HepG2 (cell line): ENCODE data around the gene ELP5. TPM values are rescaled to one million over a fixed set of nuclear protein-coding genes. Genes with fewer than 3 reads are reported as not detected.

Experiments
- AGO1 ChIP-seq: fragments of 200-400 bp; formaldehyde crosslinking; IDR thresholded peaks from 2 replicates; pipeline ENCODE4 v1.6.1; 2017; ENCODE audit warnings: mild to moderate bottlenecking, low read depth, low read length, moderate library complexity; ENCODE audit not compliant: poor library complexity, severe bottlenecking
- ARHGAP35 ChIP-seq: sonication (generic); formaldehyde crosslinking; IDR thresholded peaks from 2 replicates; pipeline ENCODE4 v1.9.0; 2022; ENCODE audit warnings: mild to moderate bottlenecking, inconsistent platforms, moderate library complexity, missing genetic modification reagents, borderline replicate concordance
- MEF2D ChIP-seq: sonication (generic); formaldehyde crosslinking; IDR thresholded peaks from 2 replicates; pipeline ENCODE4 v1.5.1; 2020; ENCODE audit warnings: mild to moderate bottlenecking, missing genetic modification reagents
- PITX1 ChIP-seq: sonication (generic); formaldehyde crosslinking; IDR thresholded peaks from 2 replicates; pipeline ENCODE4 v1.5.1; 2020; ENCODE audit warnings: mild to moderate bottlenecking, missing genetic modification reagents
- REPIN1 ChIP-seq: sonication (generic); formaldehyde crosslinking; IDR thresholded peaks from 2 replicates; pipeline ENCODE4 v1.8.0; 2022; ENCODE audit warnings: missing genetic modification reagents, low read depth, mild to moderate bottlenecking, borderline replicate concordance
- SP140L ChIP-seq: sonication (generic); formaldehyde crosslinking; IDR thresholded peaks from 2 replicates; pipeline ENCODE4 v1.4.0; 2020; ENCODE audit warnings: missing genetic modification reagents, borderline replicate concordance
- ZFAT ChIP-seq: sonication (generic); formaldehyde crosslinking; conservative IDR thresholded peaks from 2 replicates; pipeline ENCODE4 v1.8.1; 2023; ENCODE audit warnings: missing genetic modification reagents, inconsistent platforms
- ZFP90 ChIP-seq: sonication (generic); formaldehyde crosslinking; IDR thresholded peaks from 2 replicates; pipeline ENCODE4 v1.8.0; 2022; ENCODE audit warnings: missing genetic modification reagents, mild to moderate bottlenecking, inconsistent platforms, borderline replicate concordance
- ZNF232 ChIP-seq: sonication (generic); formaldehyde crosslinking; IDR thresholded peaks from 2 replicates; pipeline ENCODE4 v1.4.0; 2020; ENCODE audit warnings: missing genetic modification reagents, borderline replicate concordance
- ZNF501 ChIP-seq: sonication (generic); formaldehyde crosslinking; IDR thresholded peaks from 2 replicates; pipeline ENCODE4 v1.5.1; 2020; ENCODE audit warnings: mild to moderate bottlenecking, moderate library complexity, missing genetic modification reagents
- ZNF546 ChIP-seq: sonication (generic); formaldehyde crosslinking; conservative IDR thresholded peaks from 2 replicates; pipeline ENCODE4 v1.8.1; 2023; ENCODE audit warnings: mild to moderate bottlenecking, missing genetic modification reagents
- ZNF83 ChIP-seq: sonication (generic); formaldehyde crosslinking; IDR thresholded peaks from 2 replicates; pipeline ENCODE4 v1.4.0; 2020; ENCODE audit warnings: missing genetic modification reagents, mild to moderate bottlenecking, borderline replicate concordance
- polyA plus RNA-seq, 8 experiments: library from polyadenylated mRNA; depleted of rRNA in 3 of 8; stranded (reverse) in 7 of 8; unstranded in 1 of 8; fragments of >200 nt; fragmentation: Illumina TruSeq in 4 of 8; extraction: Trizol in 4 of 8; gene quantifications; 2 replicates each; pipeline versions ENCODE4 v1.2.1 to v1.2.3, GENCODE V29; 2011 to 2016; ENCODE audit warnings: low read depth in 4 of 8, missing spikeins in 1 of 8, mixed read lengths in 1 of 8; ENCODE audit not compliant: insufficient read depth in 1 of 8
- total RNA-seq, 5 experiments: library from RNA; depleted of rRNA; stranded (reverse); fragments of >200 nt; fragmentation: Illumina TruSeq; extraction: Trizol; gene quantifications; 2 replicates each; pipeline ENCODE4 v1.2.3, GENCODE V29; 2016; ENCODE audit warnings: low read depth in 1 of 5
- TF ChIP-seq, protein P1 (sequence below): sonication (generic); formaldehyde crosslinking; IDR thresholded peaks from 2 replicates; pipeline ENCODE4 v1.4.0; 2020; ENCODE audit warnings: missing genetic modification reagents
- TF ChIP-seq, protein P2 (sequence below): IDR thresholded peaks from 2 replicates; pipeline ENCODE4 v1.6.1; 2018; ENCODE audit warnings: missing genetic modification reagents, mild to moderate bottlenecking, missing compliant biosample characterization
- TF ChIP-seq, protein P3 (sequence below): sonication (generic); formaldehyde crosslinking; IDR thresholded peaks from 2 replicates; pipeline ENCODE4 v1.5.1; 2020; ENCODE audit warnings: missing genetic modification reagents, mild to moderate bottlenecking, borderline replicate concordance
- TF ChIP-seq, protein P4 (sequence below): sonication (generic); formaldehyde crosslinking; IDR thresholded peaks from 2 replicates; pipeline ENCODE4 v1.8.1; 2023; ENCODE audit warnings: mild to moderate bottlenecking, missing genetic modification reagents
- TF ChIP-seq, protein P5 (sequence below): sonication (generic); formaldehyde crosslinking; IDR thresholded peaks from 2 replicates; pipeline ENCODE4 v1.9.0; 2021; ENCODE audit warnings: missing genetic modification reagents, mild to moderate bottlenecking, borderline replicate concordance

Gene ELP5
- total and polyA plus RNA-seq, 2 of the 13 experiments (the other 11 are each of a cell fraction or from before 2014, with no cell fraction given), result 67.6 to 69.8 TPM

DNA sequence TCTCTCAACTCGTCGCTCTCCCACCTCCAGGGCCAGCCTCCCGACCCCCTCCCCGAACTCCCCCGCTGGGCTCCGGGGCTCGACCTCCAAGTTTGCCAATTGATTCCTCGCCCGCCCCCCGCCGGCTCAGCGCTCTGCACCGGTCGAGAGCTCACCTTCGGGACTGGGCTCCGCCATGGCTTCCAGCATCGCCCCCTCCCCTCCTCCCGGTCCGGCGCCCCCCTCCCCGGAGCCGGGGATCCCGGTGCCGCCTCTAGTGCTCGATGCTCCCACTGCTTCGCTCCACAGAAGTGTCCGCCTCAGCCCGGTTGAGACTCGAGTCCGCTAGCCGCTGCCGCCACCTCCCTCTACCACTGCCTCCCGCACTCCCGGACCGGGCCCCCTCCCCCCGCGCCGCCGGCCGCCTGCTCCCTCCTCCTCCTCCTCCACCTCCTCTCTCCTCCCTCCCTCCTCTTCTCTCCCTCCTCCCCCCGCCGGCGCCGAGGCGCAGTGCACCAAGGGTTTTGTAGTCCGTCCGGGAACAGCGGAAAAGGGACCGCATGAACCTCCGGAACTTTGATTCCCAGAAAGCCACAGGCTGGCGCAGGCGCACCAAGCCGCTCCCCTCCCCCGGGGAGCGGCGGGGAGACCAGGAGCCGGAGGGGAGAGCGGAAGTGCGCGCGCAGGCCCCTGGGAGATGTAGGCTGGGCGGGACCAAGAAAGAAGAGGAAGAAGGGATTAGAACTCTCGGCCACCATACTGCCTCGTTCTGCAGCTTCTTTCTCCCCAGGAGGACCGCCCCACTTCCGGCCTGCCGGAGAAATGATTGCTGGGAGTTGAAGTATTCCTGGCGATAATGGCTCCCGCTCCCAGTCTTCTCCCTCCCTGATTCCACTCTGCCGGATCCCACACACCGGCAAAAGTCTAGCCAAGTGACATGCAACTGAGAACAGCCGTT is 12.7 kb upstream of the ELP5 start, which contains the start of gene PHF23 (continued):
- peak; percentile 87; the same call in 1 of the 2 replicates for TF ChIP-seq ZNF501 (CRISPR knock-in tag)
- TF ChIP-seq ZFP90, result peak; percentile 14; the same call in 1 of the 2 replicates
- peak; percentile 65; the same call in 1 of the 2 replicates for TF ChIP-seq REPIN1 (CRISPR knock-in tag)
- TF ChIP-seq ZNF83, result no peak
- no peak for TF ChIP-seq SP140L (CRISPR knock-in tag)
- TF ChIP-seq ZFAT (CRISPR knock-in tag), result no peak
- TF ChIP-seq, protein P1, sequence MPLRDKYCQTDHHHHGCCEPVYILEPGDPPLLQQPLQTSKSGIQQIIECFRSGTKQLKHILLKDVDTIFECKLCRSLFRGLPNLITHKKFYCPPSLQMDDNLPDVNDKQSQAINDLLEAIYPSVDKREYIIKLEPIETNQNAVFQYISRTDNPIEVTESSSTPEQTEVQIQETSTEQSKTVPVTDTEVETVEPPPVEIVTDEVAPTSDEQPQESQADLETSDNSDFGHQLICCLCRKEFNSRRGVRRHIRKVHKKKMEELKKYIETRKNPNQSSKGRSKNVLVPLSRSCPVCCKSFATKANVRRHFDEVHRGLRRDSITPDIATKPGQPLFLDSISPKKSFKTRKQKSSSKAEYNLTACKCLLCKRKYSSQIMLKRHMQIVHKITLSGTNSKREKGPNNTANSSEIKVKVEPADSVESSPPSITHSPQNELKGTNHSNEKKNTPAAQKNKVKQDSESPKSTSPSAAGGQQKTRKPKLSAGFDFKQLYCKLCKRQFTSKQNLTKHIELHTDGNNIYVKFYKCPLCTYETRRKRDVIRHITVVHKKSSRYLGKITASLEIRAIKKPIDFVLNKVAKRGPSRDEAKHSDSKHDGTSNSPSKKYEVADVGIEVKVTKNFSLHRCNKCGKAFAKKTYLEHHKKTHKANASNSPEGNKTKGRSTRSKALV (CRISPR knock-in tag), result 0 out of 2 replicates have a peak, but pooled peaks have one; percentile 21
- peak; percentile 95 for TF ChIP-seq AGO1
- TF ChIP-seq, protein P2, sequence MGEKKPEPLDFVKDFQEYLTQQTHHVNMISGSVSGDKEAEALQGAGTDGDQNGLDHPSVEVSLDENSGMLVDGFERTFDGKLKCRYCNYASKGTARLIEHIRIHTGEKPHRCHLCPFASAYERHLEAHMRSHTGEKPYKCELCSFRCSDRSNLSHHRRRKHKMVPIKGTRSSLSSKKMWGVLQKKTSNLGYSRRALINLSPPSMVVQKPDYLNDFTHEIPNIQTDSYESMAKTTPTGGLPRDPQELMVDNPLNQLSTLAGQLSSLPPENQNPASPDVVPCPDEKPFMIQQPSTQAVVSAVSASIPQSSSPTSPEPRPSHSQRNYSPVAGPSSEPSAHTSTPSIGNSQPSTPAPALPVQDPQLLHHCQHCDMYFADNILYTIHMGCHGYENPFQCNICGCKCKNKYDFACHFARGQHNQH (CRISPR knock-in tag), result no peak
- peak; percentile 94 for TF ChIP-seq PITX1 (CRISPR knock-in tag)
- peak; percentile 24; the same call in 1 of the 2 replicates for TF ChIP-seq ARHGAP35 (CRISPR knock-in tag)
- TF ChIP-seq, protein P3, sequence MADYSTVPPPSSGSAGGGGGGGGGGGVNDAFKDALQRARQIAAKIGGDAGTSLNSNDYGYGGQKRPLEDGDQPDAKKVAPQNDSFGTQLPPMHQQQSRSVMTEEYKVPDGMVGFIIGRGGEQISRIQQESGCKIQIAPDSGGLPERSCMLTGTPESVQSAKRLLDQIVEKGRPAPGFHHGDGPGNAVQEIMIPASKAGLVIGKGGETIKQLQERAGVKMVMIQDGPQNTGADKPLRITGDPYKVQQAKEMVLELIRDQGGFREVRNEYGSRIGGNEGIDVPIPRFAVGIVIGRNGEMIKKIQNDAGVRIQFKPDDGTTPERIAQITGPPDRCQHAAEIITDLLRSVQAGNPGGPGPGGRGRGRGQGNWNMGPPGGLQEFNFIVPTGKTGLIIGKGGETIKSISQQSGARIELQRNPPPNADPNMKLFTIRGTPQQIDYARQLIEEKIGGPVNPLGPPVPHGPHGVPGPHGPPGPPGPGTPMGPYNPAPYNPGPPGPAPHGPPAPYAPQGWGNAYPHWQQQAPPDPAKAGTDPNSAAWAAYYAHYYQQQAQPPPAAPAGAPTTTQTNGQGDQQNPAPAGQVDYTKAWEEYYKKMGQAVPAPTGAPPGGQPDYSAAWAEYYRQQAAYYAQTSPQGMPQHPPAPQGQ, result no peak
- TF ChIP-seq, protein P4, sequence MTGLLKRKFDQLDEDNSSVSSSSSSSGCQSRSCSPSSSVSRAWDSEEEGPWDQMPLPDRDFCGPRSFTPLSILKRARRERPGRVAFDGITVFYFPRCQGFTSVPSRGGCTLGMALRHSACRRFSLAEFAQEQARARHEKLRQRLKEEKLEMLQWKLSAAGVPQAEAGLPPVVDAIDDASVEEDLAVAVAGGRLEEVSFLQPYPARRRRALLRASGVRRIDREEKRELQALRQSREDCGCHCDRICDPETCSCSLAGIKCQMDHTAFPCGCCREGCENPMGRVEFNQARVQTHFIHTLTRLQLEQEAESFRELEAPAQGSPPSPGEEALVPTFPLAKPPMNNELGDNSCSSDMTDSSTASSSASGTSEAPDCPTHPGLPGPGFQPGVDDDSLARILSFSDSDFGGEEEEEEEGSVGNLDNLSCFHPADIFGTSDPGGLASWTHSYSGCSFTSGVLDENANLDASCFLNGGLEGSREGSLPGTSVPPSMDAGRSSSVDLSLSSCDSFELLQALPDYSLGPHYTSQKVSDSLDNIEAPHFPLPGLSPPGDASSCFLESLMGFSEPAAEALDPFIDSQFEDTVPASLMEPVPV (CRISPR knock-in tag), result peak; percentile 67; the same call in 1 of the 2 replicates
- TF ChIP-seq MEF2D, result peak; percentile 71
- TF ChIP-seq ZNF232 (CRISPR knock-in tag), result no peak
- TF ChIP-seq ZNF546 (CRISPR knock-in tag), result no peak
- TF ChIP-seq, protein P5, sequence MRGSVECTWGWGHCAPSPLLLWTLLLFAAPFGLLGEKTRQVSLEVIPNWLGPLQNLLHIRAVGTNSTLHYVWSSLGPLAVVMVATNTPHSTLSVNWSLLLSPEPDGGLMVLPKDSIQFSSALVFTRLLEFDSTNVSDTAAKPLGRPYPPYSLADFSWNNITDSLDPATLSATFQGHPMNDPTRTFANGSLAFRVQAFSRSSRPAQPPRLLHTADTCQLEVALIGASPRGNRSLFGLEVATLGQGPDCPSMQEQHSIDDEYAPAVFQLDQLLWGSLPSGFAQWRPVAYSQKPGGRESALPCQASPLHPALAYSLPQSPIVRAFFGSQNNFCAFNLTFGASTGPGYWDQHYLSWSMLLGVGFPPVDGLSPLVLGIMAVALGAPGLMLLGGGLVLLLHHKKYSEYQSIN (CRISPR knock-in tag), result no peak
